Measurements from ENCODE around the gene NOS1. TPM values are rescaled to one million over a fixed set of nuclear protein-coding genes. Genes with fewer than 3 reads are reported as not detected.
"Not testable (repeated sequence)": the region's sequence is repeated elsewhere in the genome, so short reads cannot be mapped to it uniquely, and the experiment has no call there.

The NOS1 gene
- total RNA-seq, 1 donor from 2014 or later = not detected

DNA sequence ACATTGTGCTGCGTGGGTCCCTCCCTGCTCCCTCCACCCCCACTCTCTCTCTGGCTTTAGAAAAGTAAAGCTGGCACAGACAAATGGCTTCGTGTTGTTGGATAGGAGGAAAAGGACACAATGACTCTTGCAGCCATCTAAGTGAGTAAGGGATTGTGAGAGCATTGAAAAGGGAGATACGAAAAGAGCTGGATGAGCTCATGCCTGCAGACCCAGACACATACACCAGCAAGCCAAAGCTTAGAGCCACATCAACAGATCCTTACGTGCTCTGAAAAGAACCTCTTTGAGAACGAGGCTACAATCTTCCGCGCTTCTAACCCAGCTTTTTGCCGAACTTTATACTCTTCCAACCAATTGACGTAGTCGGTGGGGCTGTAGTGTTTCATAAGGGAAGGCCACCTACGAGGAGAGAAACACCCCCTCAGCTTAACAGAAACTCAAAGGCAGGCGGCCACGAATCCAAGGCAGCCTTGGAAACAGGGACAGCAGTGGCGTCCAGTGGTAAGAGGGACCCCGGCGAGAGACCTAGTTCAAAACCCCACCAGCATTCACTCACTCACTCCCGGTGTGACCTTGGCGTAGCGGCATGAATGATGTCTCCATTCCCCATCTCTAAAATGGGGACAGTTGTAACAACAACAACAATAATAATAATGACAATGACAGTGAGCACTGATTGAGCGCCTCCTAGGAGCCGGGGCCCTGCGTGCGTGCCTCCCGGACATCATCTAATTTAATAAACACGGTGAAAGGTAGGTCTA lies 172.3 kb downstream of the NOS1 start:
- intact Hi-C loops (cut with micrococcal nuclease) = no loop called here
- DNase-seq (ENCODE audit: low spot score) = no peak
- peaks cover 19% of the 10 kb centered on the region for H3K4me1 Mint-ChIP-seq (ENCODE audit: low read depth)
- peaks cover 41% of the 10 kb centered on the region for H3K36me3 Mint-ChIP-seq (ENCODE audit: low read depth)
- H3K27ac Mint-ChIP-seq = peak overlapping the region; percentile 68
- H3K9me3 Mint-ChIP-seq = peaks cover 5% of the 10 kb centered on the region
- peak overlapping the region; percentile 89 for H3K4me3 Mint-ChIP-seq (ENCODE audit: low read depth)
- H3K27me3 Mint-ChIP-seq (ENCODE audit: low read depth) = peaks cover 8% of the 10 kb centered on the region

DNA sequence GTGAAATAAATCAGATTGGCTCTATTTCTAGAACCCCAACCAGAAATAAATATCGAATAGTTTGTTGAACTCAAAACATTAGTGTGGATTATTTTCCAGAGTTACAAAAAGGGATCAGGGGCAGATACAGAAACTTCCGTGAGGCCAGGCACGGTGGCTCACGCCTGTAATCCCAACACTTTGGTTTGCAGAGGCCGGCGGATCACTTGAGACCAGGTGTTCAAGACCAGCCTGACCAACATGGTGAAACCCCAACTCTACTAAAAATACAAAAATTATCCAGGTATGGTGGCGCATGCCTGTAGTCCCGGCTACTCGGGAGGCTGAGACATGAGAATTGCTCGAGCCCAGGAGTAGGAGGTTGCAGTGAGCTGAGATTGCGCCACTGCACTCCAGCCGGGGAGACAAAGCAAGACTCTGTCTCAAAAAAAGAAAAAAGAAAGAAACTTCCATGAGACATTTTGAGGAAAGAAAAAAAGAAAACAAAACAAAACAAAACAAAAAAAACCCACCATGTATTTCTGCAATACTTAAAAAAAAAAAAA lies 173.2 kb downstream of the NOS1 start:
- Mint-ChIP-seq H3K36me3 (ENCODE audit: low read depth) (peaks cover 49% of the 10 kb centered on the region), H3K4me1 (ENCODE audit: low read depth) (peaks cover 19% of the 10 kb centered on the region), H3K27me3 (ENCODE audit: low read depth) (peaks cover 8% of the 10 kb centered on the region), H3K9me3 (no peaks in the 10 kb centered on the region), H3K4me3 (ENCODE audit: low read depth) (peak overlapping the region; percentile 89), H3K27ac (no peak overlapping the region)
- no peak for DNase-seq (ENCODE audit: low spot score)
- intact Hi-C loops (cut with micrococcal nuclease) = no loop called here

DNA sequence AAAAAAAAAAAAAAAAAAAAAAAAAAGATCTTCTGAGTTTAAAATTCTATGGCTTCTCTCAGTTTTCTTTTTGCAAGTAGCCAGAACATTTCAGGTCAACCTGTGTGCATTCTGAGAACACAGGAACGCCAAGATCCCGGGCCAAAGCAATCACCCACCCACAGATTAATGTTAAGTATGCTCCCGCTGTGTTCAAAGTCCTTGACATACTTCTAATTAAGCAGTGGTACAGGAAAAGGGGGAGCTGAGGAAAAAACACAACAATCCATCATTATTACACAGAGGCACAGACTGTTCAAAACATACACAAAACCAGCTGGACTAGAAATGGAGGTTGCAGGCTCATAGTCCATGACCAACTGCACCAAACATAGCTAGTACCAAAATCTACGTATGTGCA lies 174.0 kb downstream of the NOS1 start:
- H3K27ac Mint-ChIP-seq = no peak overlapping the region
- no peak for DNase-seq (ENCODE audit: low spot score)
- no peak overlapping the region for H3K4me3 Mint-ChIP-seq (ENCODE audit: low read depth)
- intact Hi-C loops (cut with micrococcal nuclease) = no loop called here
- H3K9me3 Mint-ChIP-seq = no peaks in the 10 kb centered on the region
- H3K4me1 Mint-ChIP-seq (ENCODE audit: low read depth) = peaks cover 19% of the 10 kb centered on the region
- H3K27me3 Mint-ChIP-seq (ENCODE audit: low read depth) = peaks cover 8% of the 10 kb centered on the region
- peaks cover 56% of the 10 kb centered on the region for H3K36me3 Mint-ChIP-seq (ENCODE audit: low read depth)

DNA sequence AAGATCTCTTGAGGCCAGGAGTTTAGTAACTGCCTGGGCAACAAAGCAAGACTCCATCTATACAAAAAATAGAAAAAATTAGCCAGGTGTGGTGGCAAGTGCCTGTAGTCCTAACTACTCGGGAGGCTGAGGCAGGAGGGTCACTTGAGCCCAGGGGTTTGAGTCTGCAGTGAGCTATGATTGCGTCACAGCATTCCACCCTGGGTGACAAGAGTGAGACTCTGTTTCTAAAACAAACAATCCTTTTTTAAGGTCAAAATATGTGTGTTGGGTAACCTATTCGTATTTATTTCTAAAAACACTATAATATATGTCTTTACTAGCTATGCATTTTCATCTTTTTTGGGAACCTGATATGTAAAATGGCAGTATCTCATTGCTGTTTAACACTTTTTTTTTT lies 178.6 kb downstream of the NOS1 start:
- Mint-ChIP-seq H3K27me3 (ENCODE audit: low read depth) (no peaks in the 10 kb centered on the region), H3K4me3 (ENCODE audit: low read depth) (no peak overlapping the region), H3K27ac (no peak overlapping the region), H3K36me3 (ENCODE audit: low read depth) (peaks cover 85% of the 10 kb centered on the region), H3K4me1 (ENCODE audit: low read depth) (peaks cover 4% of the 10 kb centered on the region), H3K9me3 (peaks cover 12% of the 10 kb centered on the region)
- intact Hi-C loops (cut with micrococcal nuclease) = no loop called here
- no peak for DNase-seq (ENCODE audit: low spot score)

DNA sequence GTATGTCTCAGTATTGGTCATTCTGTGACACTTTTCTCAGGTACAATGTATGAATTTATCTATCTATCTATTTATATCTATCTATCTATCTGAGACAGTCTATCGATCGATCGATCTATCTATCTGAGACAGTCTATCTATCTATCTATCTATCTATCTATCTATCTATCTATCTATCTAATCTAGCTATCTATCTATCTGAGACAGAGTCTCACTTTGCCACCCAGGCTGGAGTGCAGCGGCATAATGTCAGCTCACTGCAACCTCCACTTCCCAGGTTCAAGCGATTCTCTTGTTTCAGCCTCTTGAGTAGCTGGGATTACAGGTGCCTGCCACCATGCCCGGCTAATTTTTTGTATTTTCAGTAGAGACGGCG lies 180.0 kb downstream of the NOS1 start:
- H3K27me3 Mint-ChIP-seq (ENCODE audit: low read depth); DNase-seq (ENCODE audit: low spot score); H3K27ac Mint-ChIP-seq; intact Hi-C loops (cut with micrococcal nuclease); H3K4me1 Mint-ChIP-seq (ENCODE audit: low read depth); H3K4me3 Mint-ChIP-seq (ENCODE audit: low read depth): not testable (repeated sequence)
- H3K36me3 Mint-ChIP-seq (ENCODE audit: low read depth) = peaks cover 89% of the 10 kb centered on the region
- H3K9me3 Mint-ChIP-seq = peaks cover 12% of the 10 kb centered on the region

DNA sequence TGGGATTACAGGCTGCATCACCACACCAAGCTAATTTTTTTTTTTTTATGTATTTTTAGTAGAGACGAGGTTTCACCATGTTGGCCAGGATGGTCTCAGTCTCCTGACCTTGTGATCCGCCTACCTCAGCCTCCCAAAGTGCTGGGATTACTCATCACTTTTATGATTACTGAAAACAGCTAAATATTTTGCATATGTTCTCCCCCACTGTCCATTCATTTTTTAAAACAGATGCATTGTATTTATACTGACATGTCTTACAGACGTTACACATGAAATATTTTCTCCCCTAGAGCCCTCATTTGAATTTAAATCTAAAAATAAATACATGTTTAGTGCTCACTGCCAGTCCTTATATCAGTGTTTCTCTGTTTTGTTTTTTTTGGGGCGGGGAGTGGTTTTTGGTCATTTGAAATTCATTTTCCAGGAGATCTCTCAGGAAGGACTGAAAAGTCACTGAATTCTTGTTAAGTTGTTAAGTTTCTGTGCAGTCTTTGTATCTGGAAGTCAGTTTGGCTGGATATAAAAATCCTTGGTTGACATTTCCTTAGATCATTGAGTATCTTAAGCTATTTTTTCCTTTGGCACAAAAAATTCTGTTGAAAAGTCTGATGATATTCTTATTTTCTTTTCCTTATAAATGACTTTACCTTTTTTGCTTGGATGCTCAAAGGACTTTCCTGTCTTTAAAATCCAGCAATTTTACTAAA lies 180.5 kb downstream of the NOS1 start:
- intact Hi-C loops (cut with micrococcal nuclease) = no loop called here
- Mint-ChIP-seq H3K27me3 (ENCODE audit: low read depth) (no peaks in the 10 kb centered on the region), H3K9me3 (peaks cover 12% of the 10 kb centered on the region), H3K36me3 (ENCODE audit: low read depth) (peaks cover 89% of the 10 kb centered on the region), H3K4me3 (ENCODE audit: low read depth) (no peak overlapping the region), H3K4me1 (ENCODE audit: low read depth) (peaks cover 4% of the 10 kb centered on the region), H3K27ac (no peak overlapping the region)
- no peak for DNase-seq (ENCODE audit: low spot score)

DNA sequence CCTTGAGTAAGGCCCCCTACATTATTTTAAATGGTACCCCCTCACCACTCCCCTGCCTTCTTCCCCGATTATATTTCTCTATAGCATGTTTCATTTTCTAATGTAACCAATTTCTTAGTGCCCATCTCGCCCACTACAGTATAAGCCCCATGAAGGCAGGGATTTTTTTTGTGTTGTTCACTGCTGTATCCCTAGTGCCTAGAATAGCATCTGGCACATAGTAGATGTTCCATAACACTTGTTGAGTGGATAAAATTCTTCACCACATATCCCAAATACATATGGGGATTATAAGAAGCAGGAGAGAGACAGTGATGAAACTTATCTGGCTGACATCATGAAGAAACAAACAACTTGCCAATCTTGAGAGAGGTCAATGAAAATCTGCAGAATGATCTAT lies 182.7 kb downstream of the NOS1 start:
- Mint-ChIP-seq H3K36me3 (ENCODE audit: low read depth) (peaks cover 89% of the 10 kb centered on the region), H3K27ac (no peak overlapping the region), H3K4me3 (ENCODE audit: low read depth) (no peak overlapping the region), H3K9me3 (peaks cover 12% of the 10 kb centered on the region), H3K4me1 (ENCODE audit: low read depth) (peaks cover 1% of the 10 kb centered on the region), H3K27me3 (ENCODE audit: low read depth) (no peaks in the 10 kb centered on the region)
- DNase-seq (ENCODE audit: low spot score) = no peak
- intact Hi-C loops (cut with micrococcal nuclease) = no loop called here

DNA sequence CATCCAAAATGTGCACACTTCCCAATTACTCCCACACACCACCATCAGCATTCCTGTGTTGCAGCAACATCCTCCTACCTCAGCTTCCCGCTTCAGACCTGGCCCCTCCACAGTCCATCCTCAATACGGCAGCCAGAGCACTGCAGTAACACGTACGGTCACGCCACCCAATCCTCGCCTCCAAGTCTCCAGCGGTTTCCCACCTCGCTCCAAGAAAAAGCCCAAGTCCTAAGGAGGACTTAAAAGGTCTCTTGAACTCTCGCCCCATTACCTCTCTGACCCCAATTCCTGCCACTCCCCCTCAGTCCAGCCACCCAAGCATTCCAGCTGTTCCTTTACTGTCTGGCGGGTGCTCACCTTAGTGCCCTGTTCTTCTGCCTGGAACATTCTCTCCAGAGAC lies 183.1 kb downstream of the NOS1 start:
- peaks cover 89% of the 10 kb centered on the region for H3K36me3 Mint-ChIP-seq (ENCODE audit: low read depth)

DNA sequence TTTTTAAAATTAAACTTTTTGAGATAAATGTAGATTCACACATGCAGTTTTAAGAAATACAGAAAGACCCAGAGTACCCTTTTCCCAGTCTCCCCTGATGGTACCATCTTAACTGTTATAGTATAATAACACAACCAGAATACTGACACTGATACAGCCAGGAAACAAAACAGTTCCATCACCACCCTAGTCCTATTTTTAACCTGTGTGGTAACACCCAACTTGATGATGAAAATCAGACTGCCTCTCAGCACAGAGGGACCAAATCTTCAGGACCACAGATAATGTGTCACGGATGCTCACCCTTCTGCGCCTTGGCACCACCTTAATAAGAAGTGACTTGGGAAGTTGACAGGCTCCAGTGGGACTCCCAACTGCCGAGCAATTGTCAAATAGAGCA lies 189.3 kb downstream of the NOS1 start:
- H3K27ac Mint-ChIP-seq = no peak overlapping the region
- no peaks in the 10 kb centered on the region for H3K4me1 Mint-ChIP-seq (ENCODE audit: low read depth)
- H3K9me3 Mint-ChIP-seq = no peaks in the 10 kb centered on the region
- intact Hi-C loops (cut with micrococcal nuclease) = no loop called here
- H3K27me3 Mint-ChIP-seq (ENCODE audit: low read depth) = no peaks in the 10 kb centered on the region
- H3K4me3 Mint-ChIP-seq (ENCODE audit: low read depth) = no peak overlapping the region
- DNase-seq (ENCODE audit: low spot score) = no peak
- peaks cover 71% of the 10 kb centered on the region for H3K36me3 Mint-ChIP-seq (ENCODE audit: low read depth)

More for the DNA sequence above, 183.1 kb downstream of the NOS1 start:
- Mint-ChIP-seq H3K27me3 (ENCODE audit: low read depth) (no peaks in the 10 kb centered on the region), H3K4me1 (ENCODE audit: low read depth) (peaks cover 1% of the 10 kb centered on the region), H3K9me3 (peaks cover 12% of the 10 kb centered on the region), H3K4me3 (ENCODE audit: low read depth) (no peak overlapping the region), H3K27ac (no peak overlapping the region)
- intact Hi-C loops (cut with micrococcal nuclease) = no loop called here
- DNase-seq (ENCODE audit: low spot score) = no peak

DNA sequence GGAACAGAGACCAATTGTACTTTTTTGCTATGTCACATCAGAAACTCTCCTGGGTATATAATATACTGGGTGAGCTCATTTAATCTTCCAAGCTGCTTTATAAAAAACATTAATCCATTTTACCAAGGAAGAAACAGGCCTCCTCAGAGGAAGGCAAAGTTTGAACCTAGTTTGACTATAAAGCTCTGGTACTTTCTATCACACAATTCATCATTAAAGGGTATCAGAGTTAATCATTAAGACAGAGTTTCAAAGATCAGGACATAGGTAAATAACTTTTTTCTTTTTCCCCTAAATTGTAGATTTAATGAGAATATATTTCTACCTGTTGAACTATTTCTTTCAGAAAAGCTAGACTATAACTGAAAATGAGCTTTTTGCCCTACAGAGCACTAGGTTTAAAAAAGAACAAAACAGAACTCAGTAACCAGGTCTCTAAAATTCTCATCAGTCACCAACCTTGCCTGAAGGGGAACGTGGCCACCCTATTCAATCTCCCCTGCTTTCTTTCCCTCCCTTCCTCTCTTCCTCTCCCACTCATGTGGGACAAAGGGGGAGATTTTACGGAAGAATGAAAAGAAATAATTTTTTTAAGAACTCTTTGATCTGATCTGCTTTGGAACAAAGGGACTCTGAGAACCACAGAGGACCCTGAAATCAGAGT lies 189.8 kb downstream of the NOS1 start:
- no peak for DNase-seq (ENCODE audit: low spot score)
- no peak overlapping the region for H3K4me3 Mint-ChIP-seq (ENCODE audit: low read depth)
- no peak overlapping the region for H3K27ac Mint-ChIP-seq
- intact Hi-C loops (cut with micrococcal nuclease) = no loop called here
- no peaks in the 10 kb centered on the region for H3K27me3 Mint-ChIP-seq (ENCODE audit: low read depth)
- no peaks in the 10 kb centered on the region for H3K4me1 Mint-ChIP-seq (ENCODE audit: low read depth)
- H3K9me3 Mint-ChIP-seq = no peaks in the 10 kb centered on the region
- peaks cover 71% of the 10 kb centered on the region for H3K36me3 Mint-ChIP-seq (ENCODE audit: low read depth)

DNA sequence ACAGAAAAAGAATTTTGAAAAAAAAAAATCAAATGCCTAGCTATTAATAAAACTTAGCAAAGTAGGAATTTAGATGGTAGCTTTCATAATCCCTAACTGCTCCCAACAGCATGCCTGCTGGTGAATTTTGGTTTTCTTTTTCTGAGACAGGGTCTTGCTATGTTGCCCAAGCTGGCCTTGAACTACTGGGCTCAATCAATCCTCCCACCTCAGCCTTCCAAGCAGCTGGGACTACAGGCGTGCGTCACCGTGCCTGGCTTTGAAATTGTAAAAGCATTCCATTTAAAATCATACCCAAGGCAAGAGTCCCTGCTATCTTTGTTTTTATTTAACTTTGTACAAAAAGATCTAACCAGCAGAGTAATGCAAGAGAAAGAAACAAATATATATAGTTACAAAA lies 191.9 kb downstream of the NOS1 start:
- H3K4me1 Mint-ChIP-seq (ENCODE audit: low read depth) = no peaks in the 10 kb centered on the region
- H3K9me3 Mint-ChIP-seq = no peaks in the 10 kb centered on the region
- no peak for DNase-seq (ENCODE audit: low spot score)
- intact Hi-C loops (cut with micrococcal nuclease) = no loop called here
- H3K36me3 Mint-ChIP-seq (ENCODE audit: low read depth) = peaks cover 73% of the 10 kb centered on the region
- no peak overlapping the region for H3K4me3 Mint-ChIP-seq (ENCODE audit: low read depth)
- no peak overlapping the region for H3K27ac Mint-ChIP-seq
- H3K27me3 Mint-ChIP-seq (ENCODE audit: low read depth) = no peaks in the 10 kb centered on the region

DNA sequence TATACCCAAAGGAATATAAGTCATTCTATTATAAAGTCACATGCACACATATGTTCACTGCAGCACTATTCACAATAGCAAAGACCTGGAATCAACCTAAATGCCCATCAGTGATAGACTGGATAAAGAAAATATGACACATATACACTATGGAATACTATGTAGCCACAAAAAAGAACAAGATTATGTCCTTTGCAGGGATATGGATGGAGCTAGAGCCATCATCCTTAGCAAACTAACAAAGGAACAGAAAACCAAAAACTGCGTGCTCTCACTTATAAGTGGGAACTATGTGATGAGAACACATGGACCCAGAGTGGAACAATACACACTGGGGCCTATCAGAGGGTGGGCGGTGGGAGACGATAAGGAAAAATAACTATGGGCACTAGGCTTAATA lies 192.4 kb downstream of the NOS1 start:
- intact Hi-C loops (cut with micrococcal nuclease) = no loop called here
- no peaks in the 10 kb centered on the region for H3K27me3 Mint-ChIP-seq (ENCODE audit: low read depth)
- peaks cover 70% of the 10 kb centered on the region for H3K36me3 Mint-ChIP-seq (ENCODE audit: low read depth)
- H3K27ac Mint-ChIP-seq = no peak overlapping the region
- no peaks in the 10 kb centered on the region for H3K9me3 Mint-ChIP-seq
- no peak for DNase-seq (ENCODE audit: low spot score)
- H3K4me1 Mint-ChIP-seq (ENCODE audit: low read depth) = no peaks in the 10 kb centered on the region
- H3K4me3 Mint-ChIP-seq (ENCODE audit: low read depth) = no peak overlapping the region

DNA sequence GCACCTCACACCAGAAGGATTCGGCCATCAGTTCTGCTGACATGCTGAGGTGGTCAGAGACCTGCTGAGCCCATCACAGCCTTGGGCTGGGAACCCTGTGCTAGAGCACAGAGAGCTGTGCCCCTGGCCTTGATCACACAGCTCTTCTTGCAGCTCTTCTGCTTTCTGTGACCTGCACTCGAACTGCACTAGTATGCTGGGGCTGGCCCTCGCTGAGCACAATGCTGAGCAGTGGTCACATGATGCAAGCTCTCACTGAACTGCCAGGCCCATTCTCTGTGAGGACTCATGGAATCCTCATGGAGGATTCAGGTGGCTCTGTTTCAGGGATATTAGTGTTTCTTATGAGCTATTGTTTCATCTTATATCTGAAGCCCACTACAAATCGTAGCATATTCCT lies 193.7 kb downstream of the NOS1 start:
- H3K36me3 Mint-ChIP-seq (ENCODE audit: low read depth) = peaks cover 66% of the 10 kb centered on the region
- H3K27me3 Mint-ChIP-seq (ENCODE audit: low read depth) = no peaks in the 10 kb centered on the region
- intact Hi-C loops (cut with micrococcal nuclease) = no loop called here
- DNase-seq (ENCODE audit: low spot score) = no peak
- H3K9me3 Mint-ChIP-seq = no peaks in the 10 kb centered on the region
- H3K4me1 Mint-ChIP-seq (ENCODE audit: low read depth) = no peaks in the 10 kb centered on the region
- no peak overlapping the region for H3K4me3 Mint-ChIP-seq (ENCODE audit: low read depth)
- H3K27ac Mint-ChIP-seq = no peak overlapping the region
